Osteoblast (primary cell): Measurements from ENCODE around the gene CFAP53. TPM values are rescaled to one million over a fixed set of nuclear protein-coding genes. Genes with fewer than 3 reads are reported as not detected.

Source experiments
- DNase-seq: peaks from one replicate; pipeline ENCODE4 v3.0.0; 2011; ENCODE audit warnings: low spot score, mixed read lengths; ENCODE audit not compliant: insufficient read length; ENCODE audit errors: missing footprints
- H2AFZ ChIP-seq: 2 replicates; pipeline ENCODE4 v1.6.0; 2011; ENCODE audit warnings: mild to moderate bottlenecking, low read length
- H3K27ac ChIP-seq: 2 replicates; pipeline ENCODE4 v1.5.1; 2011; ENCODE audit warnings: mild to moderate bottlenecking, low read depth, low read length, moderate library complexity
- H3K27me3 ChIP-seq: 2 replicates; pipeline ENCODE4 v1.6.0; 2012; ENCODE audit warnings: mild to moderate bottlenecking, control low read depth, inconsistent platforms, low read length, moderate library complexity; ENCODE audit not compliant: insufficient read depth
- H3K36me3 ChIP-seq: 2 replicates; pipeline ENCODE4 v1.5.1; 2011; ENCODE audit warnings: mild to moderate bottlenecking, low read length, control low read depth, moderate library complexity; ENCODE audit not compliant: insufficient read depth
- H3K4me1 ChIP-seq: 2 replicates; pipeline ENCODE4 v1.5.1; 2011; ENCODE audit warnings: mild to moderate bottlenecking, low read length, control low read depth, moderate library complexity; ENCODE audit not compliant: insufficient read depth
- H3K4me2 ChIP-seq: 2 replicates; pipeline ENCODE4 v1.6.0; 2011; ENCODE audit warnings: mild to moderate bottlenecking, low read length; ENCODE audit not compliant: insufficient read depth
- H3K4me3 ChIP-seq: fragments of 200-600 bp; sonication (generic); 3 replicates; pipeline ENCODE4 v1.5.1; 2012; ENCODE audit warnings: mild to moderate bottlenecking, low read length, inconsistent platforms; ENCODE audit not compliant: insufficient read depth
- H3K79me2 ChIP-seq: 2 replicates; pipeline ENCODE4 v1.6.0; 2012; ENCODE audit warnings: mild to moderate bottlenecking, low read length, control low read depth, inconsistent platforms; ENCODE audit not compliant: insufficient read depth
- H3K9me3 ChIP-seq: 2 replicates; pipeline ENCODE4 v1.5.1; 2011; ENCODE audit warnings: low read depth, low read length, control low read depth
- H4K20me1 ChIP-seq: 2 replicates; pipeline ENCODE4 v1.6.0; 2012; ENCODE audit warnings: mild to moderate bottlenecking, low read length, control low read depth; ENCODE audit not compliant: insufficient read depth
- CTCF ChIP-seq: IDR thresholded peaks from 2 replicates; pipeline ENCODE4 v1.5.1; 2011; ENCODE audit warnings: mild to moderate bottlenecking, low read depth, low read length, moderate library complexity; ENCODE audit errors: extremely low read depth
- total RNA-seq: library from RNA; depleted of rRNA; stranded (reverse); fragments of >200 nt; gene quantifications from 2 replicates; pipeline ENCODE4 v1.2.3, GENCODE V29; 2012

CFAP53 gene
- total RNA-seq, 1 donor: 0.36 TPM

GRCh38 chr18:50274941-50275340, 8.6 kb upstream of the CFAP53 start:
- no peak overlapping the region for H2AFZ ChIP-seq
- peaks cover 28% of the 10 kb centered on the region for H3K79me2 ChIP-seq
- peaks cover 19% of the 10 kb centered on the region for H3K4me1 ChIP-seq
- H3K4me2 ChIP-seq: no peak overlapping the region
- H3K4me3 ChIP-seq: no peak overlapping the region
- no peak for DNase-seq
- no peak for TF ChIP-seq CTCF
- no peaks in the 10 kb centered on the region for H3K27me3 ChIP-seq
- H3K27ac ChIP-seq: no peak overlapping the region
- peaks cover 16% of the 10 kb centered on the region for H4K20me1 ChIP-seq
- H3K9me3 ChIP-seq: no peaks in the 10 kb centered on the region
- H3K36me3 ChIP-seq: peaks cover 70% of the 10 kb centered on the region

- Histone ChIP-seq H3K4me1 (peaks cover 11% of the 10 kb centered on the region), H4K20me1 (peaks cover 13% of the 10 kb centered on the region), H3K9me3 (no peaks in the 10 kb centered on the region), H3K27ac (no peak overlapping the region), H3K4me2 (no peak overlapping the region), H3K36me3 (peaks cover 74% of the 10 kb centered on the region), H2AFZ (no peak overlapping the region), H3K79me2 (peaks cover 19% of the 10 kb centered on the region), H3K4me3 (no peak overlapping the region), H3K27me3 (no peaks in the 10 kb centered on the region)
- no peak for DNase-seq
- no peak for TF ChIP-seq CTCF
Observed at GRCh38 chr18:50274044-50274442, 7.7 kb upstream of the CFAP53 start.

GRCh38 chr18:50273203-50274043, 7.1 kb upstream of the CFAP53 start:
- no peaks in the 10 kb centered on the region for H3K9me3 ChIP-seq
- H3K4me3 ChIP-seq: no peak overlapping the region
- H3K36me3 ChIP-seq: peaks cover 75% of the 10 kb centered on the region
- DNase-seq: peak; percentile 58
- peaks cover 10% of the 10 kb centered on the region for H4K20me1 ChIP-seq
- H3K4me1 ChIP-seq: peaks cover 9% of the 10 kb centered on the region
- no peak overlapping the region for H3K27ac ChIP-seq
- TF ChIP-seq CTCF: no peak
- H3K4me2 ChIP-seq: no peak overlapping the region
- H3K27me3 ChIP-seq: no peaks in the 10 kb centered on the region
- peaks cover 14% of the 10 kb centered on the region for H3K79me2 ChIP-seq
- H2AFZ ChIP-seq: no peak overlapping the region

- Histone ChIP-seq H3K4me2 (no peak overlapping the region), H3K9me3 (no peaks in the 10 kb centered on the region), H3K79me2 (peaks cover 8% of the 10 kb centered on the region), H2AFZ (no peak overlapping the region), H3K4me1 (peaks cover 5% of the 10 kb centered on the region), H3K27me3 (no peaks in the 10 kb centered on the region), H3K4me3 (no peak overlapping the region), H3K36me3 (peaks cover 75% of the 10 kb centered on the region), H4K20me1 (peaks cover 7% of the 10 kb centered on the region), H3K27ac (no peak overlapping the region)
- DNase-seq: peak; percentile 58
- TF ChIP-seq CTCF: no peak
Observed at GRCh38 chr18:50272568-50272967, 6.3 kb upstream of the CFAP53 start.
